ENCODE results near the gene INCA1.

INCA1 gene

DNA sequence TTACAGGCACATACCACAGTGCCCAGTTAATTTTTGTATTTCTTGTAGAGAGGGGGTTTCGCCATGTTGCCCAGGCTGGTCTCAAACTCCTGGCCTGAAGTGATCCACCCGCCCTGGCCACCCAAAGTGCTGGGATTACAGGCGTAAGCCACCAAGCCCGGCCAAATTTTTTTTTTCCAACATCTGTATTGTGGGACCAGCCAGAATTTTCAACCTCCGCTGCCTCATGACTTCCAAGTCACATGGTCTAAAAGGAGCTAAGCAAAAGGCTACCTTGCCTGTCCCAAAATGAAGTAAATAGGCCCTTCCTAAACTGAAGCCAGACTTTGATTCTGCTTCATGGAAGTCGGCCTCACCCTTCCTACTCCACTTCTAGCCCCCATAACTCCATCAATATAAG is 25.5 kb downstream of the INCA1 start:
- no peak for DNase-seq (ENCODE audit: low spot score)

DNA sequence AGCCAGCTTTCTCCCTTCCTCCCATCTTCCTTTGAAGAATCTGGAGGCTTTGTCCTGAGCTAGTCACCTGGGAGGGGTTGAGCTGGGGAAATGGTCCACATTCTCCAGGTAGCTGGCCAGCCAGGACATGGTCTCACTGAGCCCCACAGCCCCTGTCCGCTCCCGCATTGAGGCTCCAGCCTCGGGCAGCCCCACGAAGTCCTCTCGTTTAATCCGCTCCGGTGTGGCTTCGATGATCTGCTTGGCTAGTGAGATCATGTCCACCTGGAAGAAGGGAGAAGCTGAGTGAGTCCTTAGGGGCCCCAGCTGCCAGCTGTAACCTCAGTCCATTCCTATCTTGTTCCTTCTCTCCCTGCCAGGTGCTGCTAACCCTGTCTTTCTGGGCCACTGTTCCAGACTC is 27.0 kb downstream of the INCA1 start:
- DNase-seq (ENCODE audit: low spot score) = no peak

DNA sequence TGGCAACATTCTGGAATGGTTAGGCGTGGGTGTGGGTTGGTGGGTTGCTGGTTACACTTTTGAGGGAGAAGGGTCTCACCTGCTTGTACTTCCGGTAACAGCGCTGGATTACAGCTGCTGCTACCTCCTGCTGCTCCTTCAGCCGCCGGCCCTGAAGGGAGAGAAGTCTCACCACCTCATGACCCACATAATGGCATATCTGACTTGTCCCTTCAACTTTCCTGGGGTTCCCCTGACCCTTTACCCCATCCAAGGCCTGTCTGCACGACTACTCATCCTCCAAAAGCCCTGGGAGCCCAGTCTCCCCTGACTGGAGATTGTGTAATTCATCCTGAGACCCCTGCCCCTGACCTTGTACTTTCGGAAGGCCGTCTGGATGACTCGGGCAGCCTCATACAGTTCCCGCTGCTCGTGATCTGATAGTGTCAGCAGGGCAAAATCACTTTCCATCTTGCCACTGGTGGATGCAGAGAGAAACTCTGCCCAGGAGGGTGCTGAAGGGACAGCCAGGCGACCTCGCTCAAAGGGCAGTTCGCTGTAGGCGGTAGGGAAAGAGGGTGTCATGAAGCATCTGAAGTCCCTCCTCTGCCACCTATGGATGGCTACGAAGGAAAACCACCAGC is 27.7 kb downstream of the INCA1 start:
- no peak for DNase-seq (ENCODE audit: low spot score)

DNA sequence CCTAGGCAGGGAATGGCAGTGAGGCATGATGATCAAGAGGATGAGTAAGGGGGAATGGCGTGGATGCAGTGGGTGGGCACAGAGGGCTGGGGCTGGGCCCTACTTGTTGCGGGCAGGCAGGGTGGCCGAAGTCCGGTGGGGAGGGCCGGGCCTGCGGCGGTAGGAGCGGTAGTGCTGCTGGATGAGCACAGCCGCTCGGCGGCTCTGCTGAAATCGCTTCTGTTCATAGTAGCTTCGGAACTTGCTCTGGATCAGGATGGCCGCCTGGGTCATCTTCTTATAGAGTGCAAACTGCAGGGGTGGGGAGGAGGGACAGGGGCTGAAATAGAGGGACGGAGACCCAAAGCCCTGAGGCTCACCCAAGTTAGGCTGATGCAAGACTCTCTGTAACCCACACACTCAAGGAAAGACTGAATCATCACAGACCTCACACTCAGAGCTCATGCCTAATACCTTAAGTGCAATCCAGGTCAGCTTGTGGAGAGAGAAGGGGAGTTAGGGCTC is 28.2 kb downstream of the INCA1 start:
- peak; percentile 76 for DNase-seq (ENCODE audit: low spot score)

DNA sequence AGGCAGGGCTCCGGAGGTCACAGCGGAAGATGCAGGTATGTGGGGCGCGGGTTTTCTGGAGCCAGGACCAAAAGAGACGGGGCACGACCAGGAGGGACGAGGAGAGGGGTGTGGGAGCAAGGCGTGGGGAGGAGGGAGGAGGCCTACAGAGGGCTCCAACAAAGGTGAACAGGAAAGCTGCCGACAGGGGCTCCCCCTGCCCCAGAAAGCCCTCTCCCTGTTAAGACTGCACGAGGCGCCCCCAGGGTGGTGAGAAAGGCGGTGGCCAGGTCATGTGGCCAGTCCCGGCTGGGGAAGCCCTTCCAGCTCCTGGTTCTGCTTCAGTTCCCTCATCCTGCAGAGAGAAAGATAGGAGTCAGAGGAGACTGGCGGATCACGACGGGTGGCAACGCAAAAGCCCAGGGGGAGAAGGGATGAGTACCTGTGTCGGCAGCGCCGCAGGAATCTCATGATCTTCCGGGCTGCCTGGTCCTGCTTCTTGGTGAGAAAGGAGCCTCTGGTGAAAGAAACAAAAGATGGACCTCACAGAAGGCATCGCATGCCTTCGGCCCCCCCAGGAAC is 28.8 kb downstream of the INCA1 start:
- DNase-seq (ENCODE audit: low spot score) = no peak

DNA sequence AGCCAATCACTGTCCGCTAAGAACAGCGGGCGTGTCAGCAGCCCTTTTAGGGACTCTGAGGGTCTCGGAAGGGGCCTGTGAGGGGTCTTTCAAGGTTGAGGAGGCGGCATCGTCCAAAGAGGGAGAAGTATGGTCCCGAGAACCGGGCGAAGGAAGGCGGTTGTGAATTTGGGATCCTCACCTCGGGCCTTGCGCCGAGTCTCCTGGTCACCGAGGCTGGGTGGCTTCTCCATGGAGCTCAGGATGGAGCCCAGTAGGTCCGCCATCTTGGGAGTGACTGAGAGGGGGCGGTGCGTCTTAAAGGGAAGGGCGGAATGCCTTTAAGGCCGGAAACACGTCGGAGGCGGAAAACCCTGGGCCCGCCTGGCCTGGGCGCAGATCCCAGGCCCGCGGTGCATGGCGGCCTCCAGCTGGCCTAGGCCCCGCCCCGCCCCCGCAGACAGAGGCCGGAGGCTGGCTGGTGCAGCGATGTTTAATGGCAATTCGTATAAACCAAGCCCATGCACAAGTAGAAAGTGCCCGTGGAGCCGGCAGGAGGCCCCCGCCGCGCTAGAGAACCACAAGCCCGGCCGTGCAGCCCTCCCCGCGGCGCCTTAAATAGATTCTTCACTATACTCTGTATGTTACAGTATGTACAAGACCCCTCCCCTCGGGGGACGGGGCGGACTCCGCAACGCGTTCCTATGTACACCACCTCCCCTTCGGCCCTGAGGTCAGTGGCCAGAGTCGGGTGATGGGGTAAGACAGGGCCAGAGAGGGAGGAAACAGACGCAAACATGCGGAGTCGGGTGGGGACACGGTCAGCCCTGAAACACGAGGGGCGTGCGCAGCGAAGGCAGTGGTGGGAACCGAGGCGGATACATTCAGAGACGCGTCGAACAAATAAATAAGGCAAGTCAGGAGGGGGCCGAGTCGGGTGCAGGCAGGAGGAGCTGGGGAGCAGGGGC is 29.5 kb downstream of the INCA1 start, which contains the start of gene SPAG7:
SPAG7 (minus strand) TSS at position 279 of the 947 bp plus-strand sequence; CDS start at position 266, 13 bp downstream.
- DNase-seq (ENCODE audit: low spot score) = peak; percentile 96

DNA sequence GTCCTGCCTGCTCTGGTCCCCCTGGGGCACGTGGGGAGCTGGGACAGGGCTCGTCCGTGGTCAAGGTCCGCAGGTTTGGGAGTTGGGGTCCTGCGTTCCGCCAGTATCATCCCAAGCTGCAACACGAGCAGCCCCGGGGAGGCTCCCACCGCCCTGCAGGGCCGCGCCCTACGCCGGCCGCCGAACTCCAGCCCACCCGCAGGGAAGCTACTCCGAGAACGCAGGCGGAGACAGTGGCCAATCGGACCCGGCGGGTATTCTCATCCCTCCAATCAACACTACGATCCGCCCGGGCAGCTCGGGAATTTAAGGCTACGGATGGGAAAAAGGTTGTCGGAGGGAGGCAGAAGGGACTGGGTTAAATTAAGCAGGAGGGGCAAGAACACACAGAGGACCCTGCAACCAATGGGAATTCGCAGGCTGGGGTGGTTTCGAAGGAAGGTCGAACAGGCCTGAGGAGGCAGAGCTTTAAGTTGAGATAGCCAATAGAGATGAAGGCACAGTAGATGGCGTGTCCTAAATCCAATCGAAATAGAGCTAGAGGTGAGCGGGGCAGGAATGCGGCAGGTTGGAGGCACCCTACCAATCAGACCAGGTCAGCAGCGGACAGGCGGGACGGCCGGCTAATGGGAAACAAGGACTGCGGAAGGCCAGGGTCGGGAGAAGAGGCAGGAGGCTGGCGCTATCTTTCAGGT is 30.3 kb downstream of the INCA1 start:
- DNase-seq (ENCODE audit: low spot score) = peak; percentile 99

DNA sequence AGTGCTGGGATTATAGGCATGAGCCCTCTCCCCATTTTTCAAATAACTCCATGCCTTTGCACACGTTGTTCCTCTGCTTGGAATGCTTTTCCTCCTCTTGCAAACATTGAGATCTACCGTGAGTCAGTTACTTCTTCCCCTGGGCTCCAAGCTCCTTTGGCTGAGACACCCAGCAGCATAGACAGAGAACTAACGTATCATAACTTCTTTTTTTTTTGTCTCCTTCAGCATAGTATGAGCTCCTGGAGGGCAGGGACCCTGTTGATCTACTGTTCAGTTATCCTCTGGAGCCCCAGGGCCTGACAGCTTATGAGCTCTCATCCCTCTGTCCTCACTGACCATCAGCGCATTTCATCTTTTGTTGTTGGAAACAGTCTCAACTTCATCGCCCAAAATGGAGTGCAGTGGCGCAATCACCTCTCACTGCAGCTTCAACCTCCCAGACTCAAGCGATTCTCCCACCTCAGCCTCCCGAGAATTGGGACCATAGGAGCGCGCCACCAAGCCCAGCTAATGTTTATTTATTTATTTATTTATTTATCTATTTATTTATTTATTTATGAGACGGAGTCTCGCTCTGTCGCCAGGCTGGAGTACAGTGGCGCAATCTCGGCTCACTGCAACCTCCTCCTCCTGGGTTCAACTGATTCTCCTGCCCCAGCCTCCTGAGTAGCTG is 31.9 kb downstream of the INCA1 start:
- DNase-seq (ENCODE audit: low spot score) = no peak

DNA sequence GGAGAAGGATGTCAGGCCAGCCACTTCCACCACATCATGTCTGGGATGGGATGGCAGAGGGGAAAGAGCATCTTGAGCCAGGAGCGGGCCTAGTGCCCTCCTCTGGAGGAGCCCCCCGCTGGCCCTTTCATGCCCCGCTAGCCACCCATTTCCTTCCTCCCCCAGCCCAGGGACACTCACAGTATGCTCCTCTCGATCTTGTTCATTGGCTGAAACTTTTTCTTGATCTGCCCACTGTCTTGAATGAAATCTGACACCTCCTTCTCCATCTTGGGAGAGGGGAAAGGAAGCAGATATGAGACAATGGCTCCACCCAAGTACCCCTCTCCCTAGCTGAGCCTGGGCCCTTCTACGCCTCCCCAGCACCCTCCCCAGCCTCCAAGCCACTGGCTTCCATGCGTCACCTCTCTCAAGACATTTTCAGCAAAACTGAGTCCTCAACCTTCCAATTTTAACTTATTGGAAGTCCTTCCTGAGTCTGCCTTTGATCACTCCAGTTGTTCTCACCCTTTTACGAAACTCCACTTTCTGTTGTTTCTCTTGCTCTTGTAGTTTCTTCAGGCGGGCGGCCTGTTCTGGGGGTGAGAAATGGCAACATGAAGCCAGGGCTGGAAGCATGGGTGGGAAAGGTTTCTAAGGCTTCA is 36.9 kb downstream of the INCA1 start:
- DNase-seq (ENCODE audit: low spot score) = no peak

DNA sequence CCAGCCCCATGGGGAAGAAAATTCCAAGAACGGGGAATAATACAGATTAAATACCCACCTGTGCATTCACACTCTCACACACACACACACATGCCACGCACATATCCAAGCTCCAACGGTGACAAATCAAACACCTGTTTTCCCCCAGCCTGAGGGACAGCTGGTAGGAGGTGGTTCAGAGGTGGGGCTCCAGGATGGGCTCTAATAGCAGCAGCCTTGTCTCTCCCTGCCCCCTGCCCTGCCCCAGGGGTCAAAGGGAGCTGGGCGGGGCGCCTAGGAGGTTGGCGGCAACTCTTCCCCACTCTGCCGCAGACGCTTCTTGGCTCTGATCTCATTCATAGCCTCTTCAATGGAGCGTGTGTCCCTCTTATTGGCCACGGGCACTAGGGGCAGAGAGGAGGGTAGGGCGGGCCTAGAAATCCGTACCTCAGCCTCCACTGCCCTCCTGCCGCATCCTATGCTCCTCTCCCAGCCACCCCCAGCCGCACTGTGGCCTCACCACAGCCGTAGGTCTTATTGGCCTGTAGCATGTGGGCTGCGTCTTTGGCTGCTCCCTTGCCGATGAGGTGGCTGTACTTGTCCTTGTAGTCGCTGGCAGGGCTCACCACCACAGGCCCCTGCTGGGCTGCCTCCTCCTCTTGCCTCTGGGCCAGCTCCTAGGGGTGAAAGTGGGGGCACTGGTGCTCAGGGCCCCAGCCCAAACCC is 37.9 kb downstream of the INCA1 start:
- DNase-seq (ENCODE audit: low spot score) = no peak

DNA sequence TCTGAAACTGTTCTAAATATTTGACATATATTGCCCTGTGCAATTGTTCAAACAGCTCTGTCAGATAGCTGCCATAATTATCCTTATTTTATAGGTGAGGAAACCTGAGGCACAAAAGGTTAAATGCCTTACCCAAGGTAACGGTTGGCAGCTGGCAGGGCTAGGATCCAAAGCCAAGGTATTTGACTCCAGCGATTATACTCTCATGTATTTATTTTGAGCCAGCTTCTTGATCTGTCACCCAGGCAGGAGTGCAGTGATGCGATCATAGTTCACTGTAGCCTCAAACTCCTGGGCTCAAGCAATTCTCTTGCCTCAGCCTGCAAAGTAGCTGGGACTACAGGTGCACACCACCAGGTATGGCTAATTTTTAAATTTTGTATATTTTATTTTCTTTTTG is 39.2 kb downstream of the INCA1 start:
- DNase-seq (ENCODE audit: low spot score) = no peak

DNA sequence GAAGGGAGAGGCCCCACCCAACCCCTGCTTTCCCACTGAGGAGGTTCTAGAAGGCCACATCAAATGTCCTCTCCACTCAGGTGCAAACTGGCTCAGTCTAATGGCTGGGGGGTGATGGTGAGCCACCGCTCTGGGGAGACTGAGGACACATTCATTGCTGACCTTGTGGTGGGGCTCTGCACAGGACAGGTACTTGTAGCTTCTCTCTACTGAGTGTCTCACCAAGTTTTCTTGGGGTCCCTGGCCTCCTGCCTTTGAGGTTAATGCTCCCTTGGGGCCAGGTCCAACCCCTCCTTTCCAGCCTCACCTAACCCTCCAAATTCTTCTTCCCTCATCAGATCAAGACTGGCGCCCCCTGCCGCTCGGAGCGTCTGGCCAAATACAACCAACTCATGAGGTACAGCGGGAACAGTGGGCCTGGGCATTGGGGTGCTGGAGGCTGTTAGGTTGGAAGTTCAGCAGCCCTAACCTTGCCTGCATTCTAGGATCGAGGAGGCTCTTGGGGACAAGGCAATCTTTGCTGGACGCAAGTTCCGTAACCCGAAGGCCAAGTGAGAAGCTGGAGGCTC is 40.7 kb downstream of the INCA1 start:
- DNase-seq (ENCODE audit: low spot score) = no peak

DNA sequence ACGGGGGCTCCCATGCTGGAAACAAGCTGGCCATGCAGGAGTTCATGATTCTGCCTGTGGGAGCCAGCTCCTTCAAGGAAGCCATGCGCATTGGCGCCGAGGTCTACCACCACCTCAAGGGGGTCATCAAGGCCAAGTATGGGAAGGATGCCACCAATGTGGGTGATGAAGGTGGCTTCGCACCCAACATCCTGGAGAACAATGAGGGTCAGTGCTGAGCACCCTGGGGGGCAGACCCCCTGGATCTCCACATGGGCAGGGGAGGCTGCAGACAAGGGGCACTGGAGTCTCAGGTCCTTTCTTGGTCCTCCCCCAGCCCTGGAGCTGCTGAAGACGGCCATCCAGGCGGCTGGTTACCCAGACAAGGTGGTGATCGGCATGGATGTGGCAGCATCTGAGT is 42.2 kb downstream of the INCA1 start:
- DNase-seq (ENCODE audit: low spot score) = no peak

DNA sequence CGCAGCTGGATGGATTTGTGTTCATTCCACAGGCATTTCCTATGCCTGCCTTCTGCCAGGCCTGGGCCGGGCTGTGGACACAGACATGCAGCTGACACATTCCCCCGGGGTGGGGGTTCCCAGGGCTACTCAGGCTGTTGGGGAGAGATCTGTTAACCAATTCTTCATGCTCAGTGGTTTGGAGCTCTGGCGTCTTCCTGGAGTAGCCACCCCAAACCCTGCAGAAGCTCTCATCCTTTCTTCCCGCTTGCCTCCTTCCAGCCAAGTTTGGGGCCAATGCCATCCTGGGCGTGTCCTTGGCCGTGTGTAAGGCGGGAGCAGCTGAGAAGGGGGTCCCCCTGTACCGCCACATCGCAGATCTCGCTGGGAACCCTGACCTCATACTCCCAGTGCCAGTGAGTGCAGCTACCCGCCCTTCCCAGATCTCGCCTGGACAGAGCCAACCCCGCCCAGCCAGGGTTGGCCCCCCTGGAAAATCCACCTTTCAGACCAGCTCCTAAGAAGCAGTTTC is 43.8 kb downstream of the INCA1 start:
- DNase-seq (ENCODE audit: low spot score) = peak; percentile 86

DNA sequence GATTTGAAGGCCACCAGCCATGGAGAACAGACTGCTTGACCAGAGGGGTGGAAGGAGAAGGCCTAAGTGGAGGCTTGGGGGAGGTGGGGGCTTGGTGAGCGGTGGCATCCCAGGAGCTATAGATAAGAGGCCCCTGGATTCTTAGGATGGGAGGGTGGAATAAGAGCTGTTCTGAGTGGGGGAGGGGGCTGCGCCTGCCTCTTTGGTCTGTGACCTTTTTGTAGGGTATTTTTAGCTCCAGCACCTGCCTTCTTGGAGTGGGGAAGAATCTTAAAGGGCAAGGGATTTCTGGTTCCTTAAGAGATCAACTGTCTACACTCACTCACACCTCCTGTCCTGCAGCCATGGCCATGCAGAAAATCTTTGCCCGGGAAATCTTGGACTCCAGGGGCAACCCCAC is 45.8 kb downstream of the INCA1 start:
- no peak for DNase-seq (ENCODE audit: low spot score)

DNA sequence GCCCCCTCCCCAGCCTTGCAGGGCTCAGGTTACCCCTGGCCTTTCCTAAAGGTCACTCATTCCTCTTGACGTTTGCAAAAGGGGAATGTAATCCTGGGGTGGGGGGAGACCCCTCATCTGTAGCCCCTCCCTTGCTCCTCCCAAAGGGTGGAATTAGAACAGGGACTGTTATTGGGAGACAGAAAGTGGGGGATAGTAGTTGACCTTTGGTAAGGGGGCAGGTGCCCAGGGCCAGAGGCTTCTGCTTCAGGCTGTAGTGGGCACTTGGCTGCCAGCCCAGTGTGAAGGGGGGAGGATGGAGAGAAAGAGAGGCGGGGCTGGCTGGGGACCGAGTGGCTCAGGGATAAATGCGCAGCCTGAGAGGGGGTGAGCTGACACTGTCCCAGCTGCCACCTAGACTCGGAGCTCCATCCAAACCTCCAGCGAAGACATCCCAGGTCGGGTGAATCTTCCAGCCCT is 46.5 kb downstream of the INCA1 start, which contains the start of gene ENO3:
ENO3 (plus strand) TSS at position 374 of the 459 bp plus-strand sequence. CDS start 711 bp downstream, outside the sequence.
- DNase-seq (ENCODE audit: low spot score) = no peak

DNA sequence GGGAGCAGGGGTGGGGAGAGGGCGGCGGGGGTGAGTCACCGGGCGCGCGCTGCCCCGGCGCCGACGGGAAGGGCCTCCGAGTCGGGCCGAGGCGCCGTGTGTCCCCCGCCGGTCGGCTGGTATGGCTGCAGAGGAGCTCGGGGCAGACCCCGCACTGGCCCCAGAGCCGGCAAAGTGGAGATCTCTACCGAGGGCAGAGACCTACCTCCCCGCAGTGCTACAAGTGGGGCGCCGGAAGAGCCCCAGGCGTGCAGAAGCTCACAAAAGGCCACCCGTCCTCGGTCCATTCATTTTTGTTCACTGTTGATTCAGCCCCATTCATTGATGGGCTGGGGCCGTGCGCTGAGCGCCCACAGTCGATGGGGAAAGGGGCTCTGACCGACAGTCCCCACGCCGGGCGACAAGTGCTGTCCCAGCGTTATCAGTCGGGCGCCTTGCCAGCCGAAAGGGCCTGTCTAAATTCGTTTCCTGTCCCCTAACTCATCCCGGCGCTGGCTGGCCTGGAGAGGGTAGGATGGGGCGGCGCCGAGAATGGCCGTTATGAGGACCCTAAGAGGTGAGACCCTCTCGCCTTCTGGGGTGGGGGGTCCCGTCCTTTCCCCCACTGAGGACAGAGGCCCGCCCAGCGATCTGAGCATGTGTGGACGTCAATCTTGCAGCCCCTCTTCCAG is 47.1 kb downstream of the INCA1 start:
- DNase-seq (ENCODE audit: low spot score) = peak; percentile 60

DNA sequence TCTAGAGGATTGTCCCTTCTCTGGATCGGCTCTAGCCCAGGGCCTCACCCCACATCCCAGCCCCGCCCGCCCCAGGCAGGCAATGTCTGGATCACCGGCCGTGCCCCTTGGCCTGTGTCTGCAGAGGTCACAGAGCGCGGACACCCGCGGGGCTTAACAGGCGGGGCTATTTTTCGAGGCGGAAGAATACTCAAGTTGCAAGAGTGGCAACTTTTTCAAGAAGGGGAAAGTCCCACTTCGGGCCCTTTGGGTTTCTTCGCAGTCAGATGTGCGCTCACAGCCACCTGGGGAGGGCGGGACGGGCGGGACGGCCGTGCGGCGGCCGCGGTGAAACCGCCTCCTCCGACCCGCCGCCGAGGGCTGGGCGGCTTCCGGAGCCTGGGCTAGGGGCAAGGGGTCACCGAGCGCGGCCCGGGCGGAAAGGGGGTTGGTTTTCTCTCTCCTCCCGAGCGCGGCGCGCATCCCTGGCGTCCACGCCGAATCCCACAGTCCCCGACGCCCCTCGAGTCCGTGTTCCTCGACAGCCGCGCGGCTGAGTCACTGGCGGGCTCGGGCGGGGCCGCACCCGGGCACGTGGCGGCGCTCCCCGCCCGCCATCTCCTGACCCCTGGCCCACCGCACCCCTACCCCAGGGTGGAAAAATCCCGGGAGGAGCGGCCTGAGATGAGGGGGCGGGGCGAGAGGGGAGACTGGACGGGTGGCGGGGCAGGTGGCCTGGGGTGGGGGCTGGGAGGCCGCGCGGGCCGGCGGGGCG is 47.8 kb downstream of the INCA1 start:
- peak; percentile 20 for DNase-seq (ENCODE audit: low spot score)
